ENCODE results near the gene TCTN3.

TCTN3 gene

DNA sequence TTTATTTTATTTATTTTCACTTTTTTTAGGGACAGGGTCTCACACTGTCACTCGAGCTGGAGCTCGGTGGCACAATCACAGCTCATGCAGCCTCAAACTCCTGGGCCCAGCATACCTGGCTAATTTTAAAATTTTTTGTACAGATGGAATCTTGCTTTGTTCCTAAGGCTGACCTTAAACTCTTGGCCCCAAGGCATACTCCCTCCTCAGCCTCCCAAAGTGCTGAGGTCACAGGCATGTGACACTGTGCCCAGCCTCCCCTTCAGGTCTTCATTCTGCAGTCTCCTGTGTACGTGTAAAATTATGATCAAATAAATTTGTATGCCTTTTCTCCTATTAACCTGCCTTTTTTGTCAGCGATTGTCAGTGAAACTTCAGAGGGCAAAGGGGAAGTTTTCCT lies 17.8 kb upstream of the TCTN3 start:
- Mint-ChIP-seq H3K4me3 (no peak overlapping the region), H3K27ac (no peak overlapping the region), H3K36me3 (ENCODE audit: low read depth) (no peaks in the 10 kb centered on the region), H3K4me1 (no peaks in the 10 kb centered on the region), H3K27me3 (ENCODE audit: low read depth) (no peaks in the 10 kb centered on the region), H3K9me3 (no peaks in the 10 kb centered on the region)
- TF ChIP-seq, protein P1, sequence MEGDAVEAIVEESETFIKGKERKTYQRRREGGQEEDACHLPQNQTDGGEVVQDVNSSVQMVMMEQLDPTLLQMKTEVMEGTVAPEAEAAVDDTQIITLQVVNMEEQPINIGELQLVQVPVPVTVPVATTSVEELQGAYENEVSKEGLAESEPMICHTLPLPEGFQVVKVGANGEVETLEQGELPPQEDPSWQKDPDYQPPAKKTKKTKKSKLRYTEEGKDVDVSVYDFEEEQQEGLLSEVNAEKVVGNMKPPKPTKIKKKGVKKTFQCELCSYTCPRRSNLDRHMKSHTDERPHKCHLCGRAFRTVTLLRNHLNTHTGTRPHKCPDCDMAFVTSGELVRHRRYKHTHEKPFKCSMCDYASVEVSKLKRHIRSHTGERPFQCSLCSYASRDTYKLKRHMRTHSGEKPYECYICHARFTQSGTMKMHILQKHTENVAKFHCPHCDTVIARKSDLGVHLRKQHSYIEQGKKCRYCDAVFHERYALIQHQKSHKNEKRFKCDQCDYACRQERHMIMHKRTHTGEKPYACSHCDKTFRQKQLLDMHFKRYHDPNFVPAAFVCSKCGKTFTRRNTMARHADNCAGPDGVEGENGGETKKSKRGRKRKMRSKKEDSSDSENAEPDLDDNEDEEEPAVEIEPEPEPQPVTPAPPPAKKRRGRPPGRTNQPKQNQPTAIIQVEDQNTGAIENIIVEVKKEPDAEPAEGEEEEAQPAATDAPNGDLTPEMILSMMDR (IDR thresholded peaks at IDR 0.05; ENCODE audit: unreplicated experiment in 3 of 3) = no peak

DNA sequence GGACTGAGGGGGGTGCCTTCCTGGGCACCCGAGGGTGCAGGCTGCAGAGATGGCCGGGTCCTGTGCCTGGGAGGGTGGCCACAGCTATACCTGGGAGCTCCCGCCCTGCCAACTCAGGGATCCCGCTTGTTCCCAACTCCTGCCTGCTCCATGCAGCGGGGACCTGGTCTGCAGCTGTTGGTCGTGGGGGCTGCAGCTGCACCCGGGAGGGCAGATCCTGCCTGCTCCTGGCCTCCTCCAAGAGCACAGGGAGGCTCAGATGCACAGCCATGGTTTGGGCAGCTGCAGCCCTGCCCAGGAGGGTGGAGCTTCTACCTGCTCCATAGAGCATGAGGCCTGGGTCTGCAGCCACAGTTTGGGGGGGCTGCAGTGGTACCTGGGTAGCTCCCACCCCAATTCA lies 13.3 kb upstream of the TCTN3 start:
- H3K9me3 Mint-ChIP-seq = no peaks in the 10 kb centered on the region
- no peak overlapping the region for H3K27ac Mint-ChIP-seq
- TF ChIP-seq, protein P1 (IDR thresholded peaks at IDR 0.05; ENCODE audit: unreplicated experiment in 3 of 3) = no peak
- no peaks in the 10 kb centered on the region for H3K4me1 Mint-ChIP-seq
- no peaks in the 10 kb centered on the region for H3K27me3 Mint-ChIP-seq (ENCODE audit: low read depth)
- no peak overlapping the region for H3K4me3 Mint-ChIP-seq
- H3K36me3 Mint-ChIP-seq (ENCODE audit: low read depth) = no peaks in the 10 kb centered on the region

DNA sequence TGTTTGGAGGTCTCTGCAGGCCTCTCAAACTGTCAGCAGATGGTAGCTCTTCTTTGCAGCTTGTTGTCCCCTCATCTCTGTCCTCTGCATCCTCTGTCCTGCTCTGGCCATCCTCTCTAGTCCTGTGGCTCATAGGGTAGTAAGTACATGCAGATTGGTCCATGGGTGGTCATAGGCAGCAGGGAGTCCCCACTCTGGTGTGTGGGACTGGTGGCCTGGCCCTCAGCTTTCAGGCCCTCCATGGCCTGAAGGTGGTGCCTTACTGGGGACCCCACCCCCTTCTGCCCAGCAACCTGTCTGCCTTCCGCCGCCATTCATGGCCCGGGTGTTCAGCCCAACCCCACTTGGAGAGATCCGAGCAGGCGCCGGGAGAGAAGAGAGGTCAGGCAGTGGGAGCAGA lies 12.8 kb upstream of the TCTN3 start:
- H3K27me3 Mint-ChIP-seq (ENCODE audit: low read depth) = no peaks in the 10 kb centered on the region
- H3K27ac Mint-ChIP-seq = no peak overlapping the region
- H3K9me3 Mint-ChIP-seq = no peaks in the 10 kb centered on the region
- TF ChIP-seq, protein P1 (IDR thresholded peaks at IDR 0.05; ENCODE audit: unreplicated experiment in 3 of 3) = no peak
- no peaks in the 10 kb centered on the region for H3K4me1 Mint-ChIP-seq
- no peaks in the 10 kb centered on the region for H3K36me3 Mint-ChIP-seq (ENCODE audit: low read depth)
- no peak overlapping the region for H3K4me3 Mint-ChIP-seq

DNA sequence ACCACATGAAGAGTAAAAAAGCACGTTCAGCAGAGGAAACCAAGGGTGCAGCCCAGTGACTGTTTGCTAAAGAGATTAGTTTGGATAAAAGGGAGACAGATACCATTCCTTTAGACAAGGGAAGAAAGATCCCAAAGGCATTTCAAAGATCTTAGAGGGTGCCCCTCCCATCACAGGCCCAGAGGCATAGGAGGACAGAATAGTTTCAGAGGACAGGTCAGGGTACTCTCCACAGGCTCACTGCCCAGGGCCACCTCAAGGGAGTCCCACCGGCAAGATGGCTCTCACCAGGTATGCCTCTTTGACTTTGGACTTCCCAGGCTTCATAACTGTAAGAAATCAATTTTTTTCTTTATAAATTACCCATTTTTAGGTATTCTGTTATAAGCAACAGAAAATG lies 4.7 kb upstream of the TCTN3 start:
- peaks cover 8% of the 10 kb centered on the region for H3K4me1 Mint-ChIP-seq
- H3K27me3 Mint-ChIP-seq (ENCODE audit: low read depth) = no peaks in the 10 kb centered on the region
- no peak overlapping the region for H3K4me3 Mint-ChIP-seq
- H3K27ac Mint-ChIP-seq = no peak overlapping the region
- H3K9me3 Mint-ChIP-seq = peaks cover 7% of the 10 kb centered on the region
- no peaks in the 10 kb centered on the region for H3K36me3 Mint-ChIP-seq (ENCODE audit: low read depth)
- TF ChIP-seq, protein P1 (IDR thresholded peaks at IDR 0.05; ENCODE audit: unreplicated experiment in 3 of 3) = no peak

DNA sequence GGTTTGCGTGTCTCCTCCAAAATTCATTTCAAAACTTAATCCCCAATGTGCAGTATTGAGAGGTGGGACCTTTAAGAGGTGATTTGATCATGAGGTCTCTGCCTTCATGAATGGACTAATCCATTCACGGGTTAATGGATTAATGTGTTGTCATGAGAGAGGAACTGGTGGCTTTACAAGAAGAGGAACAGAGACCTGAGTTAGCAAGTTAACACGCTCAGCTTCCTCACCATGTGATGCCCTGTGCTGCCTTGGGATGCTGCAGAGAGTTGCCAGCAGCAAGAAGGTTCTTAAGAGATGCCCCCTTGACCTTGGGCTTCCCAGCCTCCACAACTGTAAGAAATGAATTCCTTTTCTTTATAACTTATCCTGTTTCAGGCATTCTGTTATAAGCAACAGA lies 3.7 kb upstream of the TCTN3 start:
- Mint-ChIP-seq H3K27me3 (ENCODE audit: low read depth) (no peaks in the 10 kb centered on the region), H3K27ac (no peak overlapping the region), H3K36me3 (ENCODE audit: low read depth) (no peaks in the 10 kb centered on the region), H3K9me3 (peaks cover 7% of the 10 kb centered on the region), H3K4me1 (peaks cover 14% of the 10 kb centered on the region), H3K4me3 (no peak overlapping the region)
- TF ChIP-seq, protein P1 (IDR thresholded peaks at IDR 0.05; ENCODE audit: unreplicated experiment in 3 of 3) = no peak

DNA sequence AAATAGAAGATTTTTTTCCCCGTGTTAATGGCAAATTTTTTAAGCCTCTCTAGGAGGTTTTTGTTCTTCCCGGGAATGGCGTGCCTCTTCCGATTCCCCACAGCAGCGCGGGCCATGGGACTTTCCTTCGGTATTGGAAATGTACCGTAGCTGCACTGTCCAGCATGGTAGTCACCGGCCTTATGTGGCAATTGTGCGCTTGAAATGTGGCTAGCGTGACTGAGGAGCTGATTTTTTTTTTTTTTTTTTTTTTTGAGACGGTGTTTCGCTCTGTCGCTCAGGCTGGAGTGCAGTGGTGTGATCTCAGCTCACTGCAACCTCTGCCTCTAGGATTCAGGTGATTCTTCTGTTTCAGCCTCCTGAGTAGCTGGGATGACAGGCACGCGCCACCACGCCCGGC lies 938 bp upstream of the TCTN3 start:
- Mint-ChIP-seq H3K27me3 (ENCODE audit: low read depth) (no peaks in the 10 kb centered on the region), H3K4me1 (peaks cover 32% of the 10 kb centered on the region), H3K27ac (peak overlapping the region in 2 of 3 experiments; percentile 22 to 78), H3K9me3 (peaks cover 7% of the 10 kb centered on the region), H3K36me3 (ENCODE audit: low read depth) (peaks cover 16% of the 10 kb centered on the region), H3K4me3 (peak overlapping the region; percentile 48 to 61 (median 52))
- TF ChIP-seq, protein P1 (IDR thresholded peaks at IDR 0.05; ENCODE audit: unreplicated experiment in 3 of 3) = no peak
